ENCODE results near the gene FN3K.
"Not testable (repeated sequence)": the region's sequence is repeated elsewhere in the genome, so short reads cannot be mapped to it uniquely, and the experiment has no call there.

The FN3K gene

DNA sequence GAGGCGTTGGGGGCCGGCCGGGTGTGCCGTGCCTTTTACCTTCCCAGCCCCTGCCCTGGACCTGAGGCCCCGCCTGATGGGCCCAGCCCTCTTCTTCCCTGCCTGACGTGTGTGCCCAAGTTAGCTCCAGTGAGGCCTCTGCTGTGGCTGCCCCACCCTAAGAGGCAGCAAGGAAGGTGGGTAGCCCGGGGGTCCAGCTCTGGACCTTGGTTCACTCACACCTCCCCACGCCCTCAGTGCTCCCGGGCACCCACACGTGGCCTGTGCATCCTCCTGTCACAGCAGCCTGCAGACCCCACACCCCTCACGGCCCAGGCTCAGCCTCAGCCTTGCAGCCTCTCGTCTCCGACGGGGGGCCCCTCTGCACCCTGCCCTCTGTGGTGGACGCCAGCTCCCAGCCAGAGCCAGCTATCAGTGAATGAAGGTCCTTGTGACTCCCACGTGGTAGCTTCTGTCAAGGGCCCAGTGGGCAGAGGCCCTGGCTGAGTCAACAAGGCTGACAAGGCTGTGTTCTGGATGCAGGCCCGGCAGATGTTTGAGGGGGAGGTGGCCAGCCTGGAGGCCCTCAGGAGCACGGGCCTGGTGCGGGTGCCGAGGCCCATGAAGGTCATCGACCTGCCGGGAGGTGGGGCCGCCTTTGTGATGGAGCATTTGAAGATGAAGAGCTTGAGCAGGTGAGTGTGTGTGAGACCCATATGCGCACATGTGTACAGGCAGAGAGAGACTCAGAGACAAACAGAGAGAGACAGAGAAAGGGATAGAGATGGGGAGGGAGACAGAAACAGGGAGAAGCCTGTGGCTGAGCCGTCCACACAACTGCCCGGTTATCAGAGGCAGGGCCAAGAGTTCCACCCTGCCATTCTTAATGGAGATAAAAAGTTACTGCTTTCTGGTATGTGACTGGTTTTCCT lies 2.8 kb downstream of the FN3K start:
- DNase-seq, result peak; percentile 53

GRCh38 chr17:82740906-82741759 lies 5.7 kb downstream of the FN3K start:
- DNase-seq, result no peak

- no peak for DNase-seq
Observed at GRCh38 chr17:82743344-82744219, 8.2 kb downstream of the FN3K start.

DNA sequence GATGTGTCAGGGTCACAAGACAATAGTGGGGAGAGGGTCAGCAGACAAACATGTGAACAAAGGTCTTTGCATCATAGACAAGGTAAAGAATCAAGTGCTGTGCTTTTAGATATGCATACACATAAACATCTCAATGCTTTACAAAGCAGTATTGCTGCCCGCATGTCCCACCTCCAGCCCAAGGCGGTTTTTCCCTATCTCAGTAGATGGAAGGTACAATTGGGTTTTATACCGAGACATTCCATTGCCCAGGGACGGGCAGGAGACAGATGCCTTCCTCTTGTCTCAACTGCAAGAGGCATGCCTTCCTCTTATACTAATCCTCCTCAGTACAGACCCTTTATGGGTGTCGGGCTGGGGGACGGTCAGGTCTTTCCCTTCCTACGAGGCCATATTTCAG lies 9.3 kb downstream of the FN3K start:
- DNase-seq, result not testable (repeated sequence)

- no peak for DNase-seq
Observed at GRCh38 chr17:82745524-82745923, 10.1 kb downstream of the FN3K start.

DNA sequence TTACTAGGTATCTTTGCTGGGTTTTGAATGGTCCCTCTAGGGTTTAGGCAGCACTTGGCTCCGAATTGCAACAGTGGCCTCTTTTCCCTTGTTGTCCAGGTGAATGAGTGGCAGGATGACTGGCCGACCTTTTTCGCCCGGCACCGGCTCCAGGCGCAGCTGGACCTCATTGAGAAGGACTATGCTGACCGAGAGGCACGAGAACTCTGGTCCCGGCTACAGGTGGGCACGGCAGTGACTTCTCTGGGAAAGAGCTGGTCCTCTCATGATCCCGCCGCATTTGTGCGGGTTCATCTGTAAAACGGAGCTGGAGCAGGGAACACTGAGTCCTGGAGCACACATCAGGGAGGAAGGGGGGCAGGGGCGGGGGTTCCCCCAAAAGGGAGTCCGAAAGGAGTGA lies 13.3 kb downstream of the FN3K start:
- DNase-seq, result no peak

GRCh38 chr17:82750241-82750908 lies 15.0 kb downstream of the FN3K start:
- no peak for DNase-seq

DNA sequence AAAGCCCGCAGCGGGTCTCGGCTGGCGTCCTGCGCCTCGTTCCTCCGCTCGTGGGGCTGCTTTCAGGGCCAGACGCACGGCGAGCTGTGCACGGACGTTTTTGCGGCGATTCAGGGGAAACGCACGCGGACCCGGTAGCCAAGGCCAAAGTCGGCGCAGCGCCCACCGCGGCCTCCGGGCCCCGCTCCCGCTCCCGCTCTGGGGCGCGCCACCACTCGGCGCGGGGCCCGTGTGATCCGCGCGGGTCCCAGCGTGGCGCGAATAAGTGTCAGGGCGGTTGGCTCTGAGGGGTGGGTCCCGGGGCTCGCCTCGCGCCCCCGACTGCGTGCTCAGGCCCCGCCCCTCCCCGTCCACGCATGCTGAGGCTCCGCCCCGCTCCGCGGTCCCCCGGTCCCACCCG lies 15.8 kb downstream of the FN3K start:
- no peak for DNase-seq

DNA sequence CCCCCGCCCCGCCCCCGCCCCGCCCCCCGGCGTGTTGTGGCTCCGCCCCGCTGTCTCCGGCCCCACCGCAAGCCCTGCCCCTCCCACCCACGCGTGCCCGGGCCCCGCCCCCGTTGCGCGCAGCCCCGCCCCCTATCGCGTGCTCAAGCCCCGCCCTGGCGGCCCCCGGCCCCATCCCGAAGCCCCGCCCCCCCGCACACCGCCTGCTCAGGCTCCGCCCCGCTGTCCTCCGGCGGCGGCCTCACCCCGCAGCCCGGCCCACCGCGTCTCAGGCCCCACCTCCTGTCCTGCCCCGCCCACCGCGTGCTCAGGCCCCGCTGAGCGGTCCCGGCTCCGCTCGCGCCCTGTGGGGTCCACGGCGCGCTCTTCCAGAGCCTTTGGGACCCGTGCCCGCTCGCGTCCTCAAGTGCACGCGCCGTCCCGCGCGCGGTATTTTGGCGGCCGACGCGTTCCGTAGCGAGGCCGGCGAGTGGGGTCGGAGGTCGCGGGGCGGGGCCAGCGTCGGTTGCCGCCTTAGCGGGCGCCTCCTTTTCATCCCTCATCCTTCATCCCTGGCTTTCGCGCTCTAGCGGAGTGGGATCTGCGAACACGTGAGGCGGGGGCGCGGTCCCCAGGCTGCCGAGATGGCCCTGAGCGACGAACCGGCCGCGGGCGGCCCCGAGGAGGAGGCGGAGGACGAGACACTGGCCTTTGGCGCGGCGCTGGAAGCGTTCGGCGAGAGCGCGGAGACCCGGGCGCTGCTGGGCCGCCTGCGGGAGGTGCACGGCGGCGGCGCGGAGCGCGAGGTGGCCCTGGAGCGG lies 16.4 kb downstream of the FN3K start, which contains the start of gene TBCD:
TSS of gene TBCD (plus strand) at position 495 of the 800 bp plus-strand sequence. CDS start at position 624, 129 bp downstream.
- peak; percentile 95 for DNase-seq

DNA sequence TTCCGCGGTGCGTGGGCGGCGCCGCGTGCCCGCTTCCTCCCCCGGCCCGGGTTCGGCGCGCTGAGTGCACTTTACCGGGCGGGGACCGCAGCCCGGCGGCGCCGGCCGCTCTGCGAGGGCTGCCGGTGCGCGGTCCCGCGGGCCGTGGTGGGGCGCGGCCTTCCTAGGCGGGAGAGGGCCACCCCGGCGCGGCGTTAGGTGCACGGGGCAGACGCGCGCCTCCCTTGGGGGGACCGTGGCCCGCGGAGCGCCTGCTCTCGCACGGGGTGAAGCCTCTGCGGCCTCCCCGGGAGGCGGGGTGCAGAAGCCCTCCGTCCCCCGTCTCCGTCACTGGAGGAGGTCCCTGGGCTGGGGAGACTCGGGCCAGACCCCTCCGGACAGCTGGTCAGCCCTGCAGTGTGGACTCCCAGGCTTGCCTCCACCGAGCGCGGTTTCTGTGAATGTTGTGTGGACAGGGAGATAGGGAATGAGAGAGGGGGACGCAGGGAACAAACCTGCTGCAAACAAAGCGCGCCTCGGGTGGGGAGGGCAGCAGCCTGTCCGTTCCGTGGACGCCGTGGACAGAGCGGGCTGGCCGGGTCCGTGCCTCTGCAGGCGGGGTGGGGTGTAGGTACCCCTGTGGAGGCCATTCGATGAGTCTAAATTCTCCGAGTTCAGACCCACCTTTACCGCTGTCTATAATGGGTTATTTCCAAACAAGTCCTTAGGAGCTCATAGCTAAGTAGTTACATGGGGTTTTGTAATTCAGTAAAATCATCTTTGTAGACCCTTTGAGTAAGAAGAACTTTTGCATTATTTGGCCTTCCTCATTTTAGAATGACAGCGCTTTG lies 17.2 kb downstream of the FN3K start:
- DNase-seq, result no peak

DNA sequence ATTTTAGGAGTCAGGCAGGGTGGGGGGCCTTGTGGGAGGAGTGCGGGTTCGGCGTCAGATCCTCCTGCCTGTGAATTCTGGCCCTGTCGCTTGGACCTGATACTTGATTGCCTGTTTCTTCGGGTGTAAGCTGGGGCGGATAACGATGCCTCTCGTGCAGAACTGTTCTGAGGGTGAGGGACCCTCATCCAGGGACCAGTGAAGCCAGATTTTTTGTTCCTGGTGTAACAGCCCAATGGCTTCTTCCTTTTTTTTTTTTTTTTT lies 17.7 kb downstream of the FN3K start:
- DNase-seq, result no peak

GRCh38 chr17:82754297-82755208 lies 19.1 kb downstream of the FN3K start:
- no peak for DNase-seq

GRCh38 chr17:82756166-82756565 lies 20.8 kb downstream of the FN3K start:
- no peak for DNase-seq

DNA sequence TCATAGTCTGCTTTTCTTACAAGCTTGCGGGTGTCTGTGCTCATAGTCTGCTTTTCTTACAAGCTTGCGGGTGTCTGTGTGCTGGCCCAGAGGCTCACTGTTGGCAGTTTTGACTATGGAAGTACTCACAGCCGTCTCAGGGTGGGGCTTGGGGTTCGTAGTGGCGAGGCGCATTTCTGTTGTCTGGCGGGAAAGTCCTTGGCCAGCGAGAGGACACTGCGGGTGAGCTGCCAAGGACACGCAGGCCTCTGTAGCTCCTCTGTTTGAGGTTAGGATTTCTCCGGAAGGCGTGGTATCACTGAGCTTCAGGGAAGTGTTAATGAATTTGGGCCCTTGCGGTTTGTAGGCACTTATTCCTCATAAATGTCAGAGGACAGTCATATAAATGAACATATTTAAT lies 30.0 kb downstream of the FN3K start:
- no peak for DNase-seq

DNA sequence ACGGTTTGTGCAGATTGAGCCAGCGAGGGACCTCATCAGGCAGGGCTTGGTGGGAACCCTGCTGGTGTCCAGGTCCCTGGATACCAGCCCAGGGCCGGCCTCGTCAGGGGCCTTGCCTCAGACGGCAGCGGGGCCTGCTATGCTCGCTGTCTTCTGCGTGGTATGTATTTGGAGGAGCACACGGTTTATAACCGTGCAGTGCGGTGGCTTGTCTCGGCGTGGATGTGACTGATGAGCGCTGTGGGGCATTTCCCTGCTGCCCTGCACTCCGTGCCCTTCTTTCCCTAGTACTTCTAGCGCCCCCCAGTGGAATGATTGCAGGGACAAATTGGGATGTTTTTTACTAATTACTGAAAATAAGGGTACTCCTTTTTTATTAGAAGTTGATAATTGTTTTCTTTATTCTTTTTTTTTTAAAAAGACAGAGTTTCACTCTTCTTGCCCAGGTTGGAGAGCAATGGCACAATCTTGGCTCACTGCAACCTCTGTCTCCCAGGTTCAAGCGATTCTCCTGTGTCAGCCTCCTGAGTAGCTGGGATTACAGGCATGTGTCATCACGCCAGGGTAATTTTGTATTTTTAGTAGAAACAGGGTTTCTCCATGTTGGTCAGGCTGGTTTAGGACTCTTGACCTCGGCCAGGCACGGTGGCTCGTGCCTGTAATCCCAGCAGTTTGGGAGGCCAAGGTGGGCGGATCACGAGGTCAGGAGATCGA lies 31.8 kb downstream of the FN3K start:
- no peak for DNase-seq

DNA sequence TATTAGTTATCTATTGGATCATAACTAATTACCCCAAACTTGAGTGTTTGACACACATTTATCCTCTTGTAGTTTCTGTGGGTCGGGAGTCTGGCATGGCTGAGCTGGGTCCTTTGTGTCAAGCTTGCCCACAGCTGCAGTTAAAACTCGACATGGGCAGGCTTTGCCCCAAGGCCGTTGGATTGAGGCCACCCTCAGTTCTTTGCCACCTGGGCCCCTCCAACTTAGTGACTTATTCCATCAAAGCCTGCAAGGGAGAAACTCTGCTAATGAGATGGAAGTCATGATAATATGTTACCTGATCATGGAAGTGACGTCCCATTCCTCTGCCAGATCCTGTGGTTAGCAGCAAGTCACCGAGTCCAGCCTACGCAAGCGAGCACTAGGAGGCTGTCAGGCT lies 33.6 kb downstream of the FN3K start:
- DNase-seq, result no peak

GRCh38 chr17:82772026-82772425 lies 36.6 kb downstream of the FN3K start:
- no peak for DNase-seq

DNA sequence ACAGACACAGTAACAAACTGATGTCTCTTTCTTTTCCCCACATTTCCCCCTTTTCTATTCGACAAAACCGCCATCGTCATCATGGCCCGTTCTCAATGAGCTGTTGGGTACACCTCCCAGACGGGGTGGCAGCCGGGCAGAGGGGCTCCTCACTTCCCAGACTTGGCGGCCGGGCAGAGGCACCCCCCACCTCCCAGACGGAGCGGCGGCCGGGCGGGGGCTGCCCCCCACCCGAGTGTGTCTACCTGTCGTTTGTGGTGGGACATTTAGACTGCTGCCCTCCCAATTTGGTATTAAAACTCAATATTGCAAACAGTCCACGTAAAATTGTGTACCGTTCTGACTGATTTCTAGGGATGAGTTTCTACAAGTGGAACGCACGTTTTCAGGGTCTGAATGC lies 39.0 kb downstream of the FN3K start:
- not testable (repeated sequence) for DNase-seq

Data from left hindlimb (tissue), 1 donor.